Keratinocyte (primary cell): ENCODE measurements around the gene BACH1.

Experiments
- CTCF ChIP-seq, 3 experiments: IDR thresholded peaks in 1 of 3; conservative IDR thresholded peaks in 1 of 3; optimal IDR thresholded peaks in 1 of 3; 2 replicates in 2 of 3; 3 replicates in 1 of 3; pipeline versions ENCODE3 to v1.5.1; 2011; ENCODE audit warnings: low read length in 3 of 3, mild to moderate bottlenecking in 3 of 3, moderate library complexity in 2 of 3, control low read depth in 1 of 3, inconsistent platforms in 1 of 3; ENCODE audit not compliant: insufficient read depth in 2 of 3; ENCODE audit errors: extremely low read depth in 1 of 3
- EZH2 ChIP-seq: IDR thresholded peaks from one replicate; pipeline ENCODE4 v1.6.1; 2012; ENCODE audit warnings: inconsistent platforms, mild to moderate bottlenecking, low read length, moderate library complexity

- TF ChIP-seq CTCF (optimal IDR thresholded peaks at IDR 0.05 in 1 of 3, IDR thresholded peaks at IDR 0.05 in 1 of 3, conservative IDR thresholded peaks at IDR 0.05 in 1 of 3; ENCODE audit: extremely low read depth in 1 of 3, insufficient read depth in 2 of 3, low read length in 3 of 3) = no peak
- no peak for TF ChIP-seq EZH2
Observed at GRCh38 chr21:29326914-29327554, 28.3 kb downstream of the BACH1 start.
